Sigmoid colon (tissue), 7 donors: ENCODE data around the gene CAMKK1. TPM values are rescaled to one million over a fixed set of nuclear protein-coding genes. Genes with fewer than 3 reads are reported as not detected.

Experiments used
- DNase-seq: peaks from one replicate; pipeline ENCODE4 v3.0.0-alpha.2; 2019
- H3K27ac ChIP-seq, 4 donors: fragments of 200-600 bp; sonication (generic); one replicate each; pipeline ENCODE4 v1.5.1; 2016 to 2019; ENCODE audit warnings: mild to moderate bottlenecking in 1 of 4
- H3K27me3 ChIP-seq, 3 donors: fragments of 200-600 bp; sonication (generic); one replicate each; pipeline ENCODE4 v1.5.1; 2019; ENCODE audit warnings: mild to moderate bottlenecking in 1 of 3
- H3K36me3 ChIP-seq, 4 donors: fragments of 200-600 bp; sonication (generic); one replicate each; pipeline ENCODE4 v1.5.1; 2016 to 2019
- H3K4me1 ChIP-seq, 4 donors: fragments of 200-600 bp; sonication (generic); one replicate each; pipeline ENCODE4 v1.5.1; 2017 to 2019
- H3K4me3 ChIP-seq, 4 donors: fragments of 200-600 bp; sonication (generic); one replicate each; pipeline ENCODE4 v1.5.1; 2017 to 2019; ENCODE audit warnings: mild to moderate bottlenecking in 2 of 4, moderate library complexity in 1 of 4
- H3K9me3 ChIP-seq, 4 donors: fragments of 200-600 bp in 3 of 4; sonication (generic) in 3 of 4; one replicate each; pipeline versions ENCODE4 v1.5.1 to v1.6.1; 2013 to 2019
- EP300 ChIP-seq, 4 donors: sonication (generic); formaldehyde crosslinking; IDR thresholded peaks; one replicate each; pipeline ENCODE4 v1.6.1; 2017; ENCODE audit warnings: antibody characterized with exemption in 4 of 4
- POLR2A ChIP-seq, 2 donors: fragments of 450-650 bp; IDR thresholded peaks; one replicate each; pipeline ENCODE4 v1.6.1; 2016; ENCODE audit warnings: antibody characterized with exemption in 2 of 2, mild to moderate bottlenecking in 2 of 2, moderate library complexity in 2 of 2
- POLR2AphosphoS5 ChIP-seq, 4 donors: sonication (generic); formaldehyde crosslinking; IDR thresholded peaks; one replicate each; pipeline ENCODE4 v1.6.1; 2017; ENCODE audit warnings: antibody characterized with exemption in 4 of 4
- WGBS, 2 donors: extraction: QIAGEN DNeasy Blood & Tissue Kit; methylation state at CpG; one replicate each; pipeline ENCODE4 v1.1.7; 2013; 5-methylcytosine and 5-hydroxymethylcytosine counted together
- intact Hi-C: fragments of 100-400 bp; cut with DNase I; formaldehyde crosslinking; loops from one replicate; pipeline ENCODE4 v1.15.1; 2023
- polyA plus RNA-seq, 3 donors: library from polyadenylated mRNA; stranded (reverse); fragments of 200-250 nt; gene quantifications; one replicate each; pipeline ENCODE4 v1.2.3, GENCODE V29; 2013
- total RNA-seq, 4 donors: library from RNA; depleted of rRNA; stranded (reverse); fragments of >200 nt; gene quantifications; one replicate each; pipeline ENCODE4 v1.1.0, GENCODE V29; 2016
- TF ChIP-seq, protein P1 (sequence below), 4 experiments: fragments of 450-650 bp in 3 of 4; fragments of 200-600 bp in 1 of 4; IDR thresholded peaks; one replicate each; pipeline ENCODE4 v1.5.1; 2016 to 2019; ENCODE audit warnings: antibody characterized with exemption in 4 of 4, mild to moderate bottlenecking in 3 of 4, moderate library complexity in 2 of 4
- donor health status: healthy with polysubstance abuse.
- donor health status: Bipolar disorder and iron deficiency.
- donor health status: healthy.

The CAMKK1 gene
- total and polyA plus RNA-seq, 7 donors: 0.92 to 12.8 (median 6.3) TPM

GRCh38 chr17:3884188-3884587 lies 8.7 kb downstream of the CAMKK1 start:
- H3K27me3 ChIP-seq: no peaks in the 10 kb centered on the region
- no peak for DNase-seq
- no peak for TF ChIP-seq EP300 (IDR thresholded peaks at IDR 0.05)
- TF ChIP-seq, protein P1, sequence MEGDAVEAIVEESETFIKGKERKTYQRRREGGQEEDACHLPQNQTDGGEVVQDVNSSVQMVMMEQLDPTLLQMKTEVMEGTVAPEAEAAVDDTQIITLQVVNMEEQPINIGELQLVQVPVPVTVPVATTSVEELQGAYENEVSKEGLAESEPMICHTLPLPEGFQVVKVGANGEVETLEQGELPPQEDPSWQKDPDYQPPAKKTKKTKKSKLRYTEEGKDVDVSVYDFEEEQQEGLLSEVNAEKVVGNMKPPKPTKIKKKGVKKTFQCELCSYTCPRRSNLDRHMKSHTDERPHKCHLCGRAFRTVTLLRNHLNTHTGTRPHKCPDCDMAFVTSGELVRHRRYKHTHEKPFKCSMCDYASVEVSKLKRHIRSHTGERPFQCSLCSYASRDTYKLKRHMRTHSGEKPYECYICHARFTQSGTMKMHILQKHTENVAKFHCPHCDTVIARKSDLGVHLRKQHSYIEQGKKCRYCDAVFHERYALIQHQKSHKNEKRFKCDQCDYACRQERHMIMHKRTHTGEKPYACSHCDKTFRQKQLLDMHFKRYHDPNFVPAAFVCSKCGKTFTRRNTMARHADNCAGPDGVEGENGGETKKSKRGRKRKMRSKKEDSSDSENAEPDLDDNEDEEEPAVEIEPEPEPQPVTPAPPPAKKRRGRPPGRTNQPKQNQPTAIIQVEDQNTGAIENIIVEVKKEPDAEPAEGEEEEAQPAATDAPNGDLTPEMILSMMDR (IDR thresholded peaks at IDR 0.05): no peak
- TF ChIP-seq POLR2A (IDR thresholded peaks at IDR 0.05): no peak
- no peak for TF ChIP-seq POLR2AphosphoS5 (IDR thresholded peaks at IDR 0.05)
- intact Hi-C loops: no loop called here
- H3K4me1 ChIP-seq: peaks cover 0 to 30% (median 24%) of the 10 kb centered on the region in 4 donors
- H3K36me3 ChIP-seq: peaks cover 10 to 40% (median 23%) of the 10 kb centered on the region in 4 donors
- no peak overlapping the region for H3K4me3 ChIP-seq
- no peaks in the 10 kb centered on the region for H3K9me3 ChIP-seq
- H3K27ac ChIP-seq: no peak overlapping the region
- 90 to 96% methylated on average over 12 of the region's 12 CpGs for WGBS, 2 donors

GRCh38 chr17:3882276-3882675 lies 10.6 kb downstream of the CAMKK1 start:
- intact Hi-C loops: no loop called here
- H3K36me3 ChIP-seq: peaks cover 10 to 47% (median 23%) of the 10 kb centered on the region in 4 donors
- H3K4me1 ChIP-seq: peaks cover 0 to 11% (median 5%) of the 10 kb centered on the region in 4 donors
- H3K4me3 ChIP-seq: no peak overlapping the region
- H3K27ac ChIP-seq: no peak overlapping the region
- WGBS, 2 donors: 88 to 89% methylated on average over 4 of the region's 4 CpGs
- no peaks in the 10 kb centered on the region for H3K27me3 ChIP-seq
- TF ChIP-seq POLR2AphosphoS5 (IDR thresholded peaks at IDR 0.05) (no peak), EP300 (IDR thresholded peaks at IDR 0.05) (no peak), POLR2A (IDR thresholded peaks at IDR 0.05) (no peak)
- TF ChIP-seq, protein P1 (IDR thresholded peaks at IDR 0.05): no peak
- H3K9me3 ChIP-seq: no peaks in the 10 kb centered on the region
- no peak for DNase-seq

DNA sequence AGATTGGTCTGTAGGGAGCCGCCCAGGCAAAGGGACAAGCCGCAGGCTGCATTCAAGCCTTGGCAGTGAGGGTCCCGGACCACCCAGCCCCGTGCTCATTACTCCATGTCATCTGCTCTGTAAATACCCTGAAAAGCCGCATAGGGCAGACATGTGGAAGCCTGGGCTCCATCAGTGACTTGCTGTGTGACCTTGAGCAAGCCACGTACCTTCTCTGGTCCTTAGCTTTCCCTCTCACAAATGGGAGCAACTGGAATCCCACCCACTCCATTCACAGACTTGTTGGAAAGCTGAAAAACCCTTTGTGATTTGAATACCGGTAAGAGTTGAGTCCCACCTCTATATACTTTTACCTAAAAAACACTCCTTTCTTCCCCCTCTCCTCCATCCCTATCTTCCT lies 11.9 kb downstream of the CAMKK1 start:
- WGBS, 2 donors: 92 to 93% methylated on average over 7 of the region's 7 CpGs
- no peak for DNase-seq
- Histone ChIP-seq H3K4me1 (peaks cover 0 to 3% (median 0%) of the 10 kb centered on the region in 4 donors), H3K36me3 (peaks cover 11 to 56% (median 26%) of the 10 kb centered on the region in 4 donors), H3K27me3 (no peaks in the 10 kb centered on the region), H3K9me3 (no peaks in the 10 kb centered on the region), H3K4me3 (no peak overlapping the region), H3K27ac (no peak overlapping the region)
- intact Hi-C loops: no loop called here
- no peak for TF ChIP-seq POLR2A (IDR thresholded peaks at IDR 0.05)
- TF ChIP-seq, protein P1 (IDR thresholded peaks at IDR 0.05): no peak
- no peak for TF ChIP-seq POLR2AphosphoS5 (IDR thresholded peaks at IDR 0.05)
- no peak for TF ChIP-seq EP300 (IDR thresholded peaks at IDR 0.05)

GRCh38 chr17:3879591-3880417 lies 13.0 kb downstream of the CAMKK1 start:
- intact Hi-C loops: no loop called here
- peak overlapping the region in 1 of 4 donors; percentile 2 for H3K27ac ChIP-seq
- H3K9me3 ChIP-seq: no peaks in the 10 kb centered on the region
- no peaks in the 10 kb centered on the region for H3K4me1 ChIP-seq
- H3K4me3 ChIP-seq: no peak overlapping the region
- no peaks in the 10 kb centered on the region for H3K27me3 ChIP-seq
- TF ChIP-seq, protein P1 (IDR thresholded peaks at IDR 0.05): no peak
- TF ChIP-seq POLR2AphosphoS5 (IDR thresholded peaks at IDR 0.05): no peak
- TF ChIP-seq POLR2A (IDR thresholded peaks at IDR 0.05): no peak
- TF ChIP-seq EP300 (IDR thresholded peaks at IDR 0.05): no peak
- DNase-seq: no peak
- peaks cover 8 to 59% (median 27%) of the 10 kb centered on the region in 4 donors for H3K36me3 ChIP-seq
- 45 to 78% methylated on average over 25 of the region's 25 CpGs for WGBS, 2 donors
